GM12872 (cell line): ENCODE measurements around the gene BMAL2.

Source experiments
- CTCF ChIP-seq: IDR thresholded peaks from 3 replicates; pipeline ENCODE4 v1.5.1; 2011; ENCODE audit warnings: low read depth, mild to moderate bottlenecking, low read length, moderate library complexity; ENCODE audit not compliant: insufficient read depth

BMAL2 gene

GRCh38 chr12:27355979-27356378, 23.3 kb downstream of the BMAL2 start:
- no peak for TF ChIP-seq CTCF

- no peak for TF ChIP-seq CTCF
Measured at GRCh38 chr12:27359578-27360340, 27.1 kb downstream of the BMAL2 start.

- TF ChIP-seq CTCF, result no peak
Measured at GRCh38 chr12:27361372-27361771, 28.7 kb downstream of the BMAL2 start.

GRCh38 chr12:27366621-27367020, 34.0 kb downstream of the BMAL2 start:
- no peak for TF ChIP-seq CTCF

GRCh38 chr12:27367078-27367477, 34.4 kb downstream of the BMAL2 start:
- TF ChIP-seq CTCF, result no peak

- no peak for TF ChIP-seq CTCF
Measured at GRCh38 chr12:27382171-27382795, 49.6 kb downstream of the BMAL2 start.
